Measurements from ENCODE around the gene MAP2K4.

Gene MAP2K4

DNA sequence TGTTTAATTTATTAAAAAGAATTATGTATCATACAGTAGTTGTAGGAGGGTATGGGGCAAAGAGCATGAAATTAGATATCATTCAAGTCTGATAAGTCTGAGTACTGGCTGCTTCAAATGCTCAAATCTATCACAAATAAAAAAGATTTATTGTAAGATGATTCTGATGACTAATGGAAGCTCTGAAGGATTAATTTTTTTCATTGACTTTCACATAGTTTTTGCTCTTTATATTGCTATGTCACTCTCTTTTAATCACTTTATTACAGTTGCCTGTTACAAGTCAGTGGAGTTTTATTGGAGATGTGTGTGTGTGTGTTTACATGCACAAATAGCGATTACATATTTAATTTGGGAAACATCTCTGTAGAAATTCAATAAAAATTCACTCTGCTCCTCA, 15.0 kb downstream of the MAP2K4 start (continued):
- TF ChIP-seq, protein P1, sequence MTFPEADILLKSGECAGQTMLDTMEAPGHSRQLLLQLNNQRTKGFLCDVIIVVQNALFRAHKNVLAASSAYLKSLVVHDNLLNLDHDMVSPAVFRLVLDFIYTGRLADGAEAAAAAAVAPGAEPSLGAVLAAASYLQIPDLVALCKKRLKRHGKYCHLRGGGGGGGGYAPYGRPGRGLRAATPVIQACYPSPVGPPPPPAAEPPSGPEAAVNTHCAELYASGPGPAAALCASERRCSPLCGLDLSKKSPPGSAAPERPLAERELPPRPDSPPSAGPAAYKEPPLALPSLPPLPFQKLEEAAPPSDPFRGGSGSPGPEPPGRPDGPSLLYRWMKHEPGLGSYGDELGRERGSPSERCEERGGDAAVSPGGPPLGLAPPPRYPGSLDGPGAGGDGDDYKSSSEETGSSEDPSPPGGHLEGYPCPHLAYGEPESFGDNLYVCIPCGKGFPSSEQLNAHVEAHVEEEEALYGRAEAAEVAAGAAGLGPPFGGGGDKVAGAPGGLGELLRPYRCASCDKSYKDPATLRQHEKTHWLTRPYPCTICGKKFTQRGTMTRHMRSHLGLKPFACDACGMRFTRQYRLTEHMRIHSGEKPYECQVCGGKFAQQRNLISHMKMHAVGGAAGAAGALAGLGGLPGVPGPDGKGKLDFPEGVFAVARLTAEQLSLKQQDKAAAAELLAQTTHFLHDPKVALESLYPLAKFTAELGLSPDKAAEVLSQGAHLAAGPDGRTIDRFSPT (tag by site-specific recombination; IDR thresholded peaks at IDR 0.05) = no peak
- TF ChIP-seq KLF9 (tag by site-specific recombination; IDR thresholded peaks at IDR 0.05; ENCODE audit: low read depth) (no peak), TCF7L2 (IDR thresholded peaks at IDR 0.05; ENCODE audit: borderline replicate concordance, low read depth, low read length) (no peak), ZIC2 (tag by site-specific recombination; IDR thresholded peaks at IDR 0.05) (no peak), ZNF600 (tag by site-specific recombination; IDR thresholded peaks at IDR 0.05) (no peak), ZNF843 (tag by site-specific recombination; IDR thresholded peaks at IDR 0.05) (no peak), ZNF391 (tag by site-specific recombination; IDR thresholded peaks at IDR 0.05; ENCODE audit: borderline replicate concordance, low read depth) (no peak), FEZF1 (tag by site-specific recombination; IDR thresholded peaks at IDR 0.05) (peak; percentile 21; the same call in 1 of the 2 replicates), ZNF354C (tag by site-specific recombination; IDR thresholded peaks at IDR 0.05; ENCODE audit: borderline replicate concordance, low read depth) (no peak), ZNF350 (tag by site-specific recombination; IDR thresholded peaks at IDR 0.05) (no peak), OSR2 (tag by site-specific recombination; IDR thresholded peaks at IDR 0.05) (peak; percentile 55; the same call in 1 of the 2 replicates)
- TF ChIP-seq, protein P2, sequence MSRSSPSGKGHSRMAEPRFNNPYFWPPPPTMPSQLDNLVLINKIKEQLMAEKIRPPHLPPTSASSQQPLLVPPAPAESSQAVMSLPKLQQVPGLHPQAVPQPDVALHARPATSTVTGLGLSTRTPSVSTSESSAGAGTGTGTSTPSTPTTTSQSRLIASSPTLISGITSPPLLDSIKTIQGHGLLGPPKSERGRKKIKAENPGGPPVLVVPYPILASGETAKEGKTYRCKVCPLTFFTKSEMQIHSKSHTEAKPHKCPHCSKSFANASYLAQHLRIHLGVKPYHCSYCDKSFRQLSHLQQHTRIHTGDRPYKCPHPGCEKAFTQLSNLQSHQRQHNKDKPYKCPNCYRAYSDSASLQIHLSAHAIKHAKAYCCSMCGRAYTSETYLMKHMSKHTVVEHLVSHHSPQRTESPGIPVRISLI (tag by site-specific recombination; IDR thresholded peaks at IDR 0.05) = no peak

DNA sequence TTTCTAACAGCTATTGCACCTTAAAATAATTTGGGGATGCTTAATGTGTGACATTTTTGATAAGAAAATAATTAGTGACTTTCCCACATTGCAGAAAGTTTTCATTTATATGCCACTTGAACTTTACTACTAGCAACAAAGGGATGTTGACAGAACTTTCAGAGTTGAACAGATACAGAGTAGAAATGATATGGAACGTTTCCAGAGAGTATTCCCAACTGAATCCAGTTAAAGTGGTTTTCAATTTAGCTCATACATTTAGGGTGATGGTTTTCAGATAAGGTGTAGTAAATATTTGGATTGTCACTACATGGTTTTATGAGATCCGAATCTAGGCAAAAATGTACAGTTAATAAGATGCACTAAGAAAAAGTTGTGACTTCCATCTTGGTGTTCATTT, 17.3 kb downstream of the MAP2K4 start:
- ChIA-PET POLR2A (interaction anchor here (0.6 to 1.5 kb wide), 2 partner anchors 17 to 41 kb away, joined by 3 to 5 read pairs; partner anchors contain the start of genes MAP2K4 and ZNF18), CTCF (interaction anchor here (0.6 kb wide), 1 partner anchor 86 kb away, joined by 6 read pairs; no protein-coding TSS in a partner anchor)
- Histone ChIP-seq H3K27ac (ENCODE audit: extremely low read depth, low read depth, low read length) (no peak overlapping the region), H3K36me3 (ENCODE audit: control insufficient read depth in 2 of 2, insufficient read depth in 1 of 2, low read length in 2 of 2) (peaks cover 3 to 5% of the 10 kb centered on the region in 2 experiments; a peak in 2 of 3 replicates), H3K9me3 (ENCODE audit: control insufficient read depth, insufficient read depth, low read depth, low read length) (no peaks in the 10 kb centered on the region), H3K4me1 (ENCODE audit: control insufficient read depth, insufficient read depth, low read length) (peaks cover 45% of the 10 kb centered on the region), H3K4me3 (ENCODE audit: low read depth, low read length) (no peak overlapping the region)
- TF ChIP-seq ZXDB (tag by site-specific recombination; IDR thresholded peaks at IDR 0.05) (peak; percentile 37; the same call in 1 of the 2 replicates), TCF7L2 (IDR thresholded peaks at IDR 0.05; ENCODE audit: borderline replicate concordance, low read depth, low read length) (peak; percentile 25; the same call in 1 of the 2 replicates), ZBTB17 (tag by site-specific recombination; IDR thresholded peaks at IDR 0.05) (no peak), ZNF600 (tag by site-specific recombination; IDR thresholded peaks at IDR 0.05) (peak; percentile 46; the same call in 1 of the 2 replicates), ZNF843 (tag by site-specific recombination; IDR thresholded peaks at IDR 0.05) (peak; percentile 55), ZBTB1 (tag by site-specific recombination; IDR thresholded peaks at IDR 0.05) (0 out of 2 replicates have a peak, but pooled peaks have one; percentile 44), FEZF1 (tag by site-specific recombination; IDR thresholded peaks at IDR 0.05) (peak; percentile 47), KLF8 (tag by site-specific recombination; IDR thresholded peaks at IDR 0.05) (0 out of 2 replicates have a peak, but pooled peaks have one; percentile 13), BCL11B (tag by site-specific recombination; IDR thresholded peaks at IDR 0.05; ENCODE audit: low read depth) (0 out of 2 replicates have a peak, but pooled peaks have one; percentile 30), ZNF777 (tag by site-specific recombination; IDR thresholded peaks at IDR 0.05; ENCODE audit: borderline replicate concordance) (no peak), OSR2 (tag by site-specific recombination; IDR thresholded peaks at IDR 0.05) (peak; percentile 75), ZNF658 (tag by site-specific recombination; IDR thresholded peaks at IDR 0.05) (no peak), ZNF391 (tag by site-specific recombination; IDR thresholded peaks at IDR 0.05; ENCODE audit: borderline replicate concordance, low read depth) (no peak), OVOL3 (tag by site-specific recombination; IDR thresholded peaks at IDR 0.05) (peak; percentile 51; the same call in 1 of the 2 replicates)
- TF ChIP-seq, protein P3, sequence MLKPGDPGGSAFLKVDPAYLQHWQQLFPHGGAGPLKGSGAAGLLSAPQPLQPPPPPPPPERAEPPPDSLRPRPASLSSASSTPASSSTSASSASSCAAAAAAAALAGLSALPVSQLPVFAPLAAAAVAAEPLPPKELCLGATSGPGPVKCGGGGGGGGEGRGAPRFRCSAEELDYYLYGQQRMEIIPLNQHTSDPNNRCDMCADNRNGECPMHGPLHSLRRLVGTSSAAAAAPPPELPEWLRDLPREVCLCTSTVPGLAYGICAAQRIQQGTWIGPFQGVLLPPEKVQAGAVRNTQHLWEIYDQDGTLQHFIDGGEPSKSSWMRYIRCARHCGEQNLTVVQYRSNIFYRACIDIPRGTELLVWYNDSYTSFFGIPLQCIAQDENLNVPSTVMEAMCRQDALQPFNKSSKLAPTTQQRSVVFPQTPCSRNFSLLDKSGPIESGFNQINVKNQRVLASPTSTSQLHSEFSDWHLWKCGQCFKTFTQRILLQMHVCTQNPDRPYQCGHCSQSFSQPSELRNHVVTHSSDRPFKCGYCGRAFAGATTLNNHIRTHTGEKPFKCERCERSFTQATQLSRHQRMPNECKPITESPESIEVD (tag by site-specific recombination; IDR thresholded peaks at IDR 0.05) = peak; percentile 78
- TF ChIP-seq, protein P4, sequence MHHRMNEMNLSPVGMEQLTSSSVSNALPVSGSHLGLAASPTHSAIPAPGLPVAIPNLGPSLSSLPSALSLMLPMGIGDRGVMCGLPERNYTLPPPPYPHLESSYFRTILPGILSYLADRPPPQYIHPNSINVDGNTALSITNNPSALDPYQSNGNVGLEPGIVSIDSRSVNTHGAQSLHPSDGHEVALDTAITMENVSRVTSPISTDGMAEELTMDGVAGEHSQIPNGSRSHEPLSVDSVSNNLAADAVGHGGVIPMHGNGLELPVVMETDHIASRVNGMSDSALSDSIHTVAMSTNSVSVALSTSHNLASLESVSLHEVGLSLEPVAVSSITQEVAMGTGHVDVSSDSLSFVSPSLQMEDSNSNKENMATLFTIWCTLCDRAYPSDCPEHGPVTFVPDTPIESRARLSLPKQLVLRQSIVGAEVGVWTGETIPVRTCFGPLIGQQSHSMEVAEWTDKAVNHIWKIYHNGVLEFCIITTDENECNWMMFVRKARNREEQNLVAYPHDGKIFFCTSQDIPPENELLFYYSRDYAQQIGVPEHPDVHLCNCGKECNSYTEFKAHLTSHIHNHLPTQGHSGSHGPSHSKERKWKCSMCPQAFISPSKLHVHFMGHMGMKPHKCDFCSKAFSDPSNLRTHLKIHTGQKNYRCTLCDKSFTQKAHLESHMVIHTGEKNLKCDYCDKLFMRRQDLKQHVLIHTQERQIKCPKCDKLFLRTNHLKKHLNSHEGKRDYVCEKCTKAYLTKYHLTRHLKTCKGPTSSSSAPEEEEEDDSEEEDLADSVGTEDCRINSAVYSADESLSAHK (tag by site-specific recombination; IDR thresholded peaks at IDR 0.05) = peak; percentile 68
- TF ChIP-seq, protein P5, sequence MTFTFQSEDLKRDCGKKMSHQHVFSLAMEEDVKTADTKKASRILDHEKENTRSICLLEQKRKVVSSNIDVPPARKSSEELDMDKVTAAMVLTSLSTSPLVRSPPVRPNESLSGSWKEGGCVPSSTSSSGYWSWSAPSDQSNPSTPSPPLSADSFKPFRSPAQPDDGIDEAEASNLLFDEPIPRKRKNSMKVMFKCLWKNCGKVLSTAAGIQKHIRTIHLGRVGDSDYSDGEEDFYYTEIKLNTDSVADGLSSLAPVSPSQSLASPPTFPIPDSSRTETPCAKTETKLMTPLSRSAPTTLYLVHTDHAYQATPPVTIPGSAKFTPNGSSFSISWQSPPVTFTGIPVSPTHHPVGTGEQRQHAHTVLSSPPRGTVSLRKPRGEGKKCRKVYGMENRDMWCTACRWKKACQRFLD (tag by site-specific recombination; IDR thresholded peaks at IDR 0.05) = no peak
